ENCODE data around the gene TMEM253.

GRCh38 chr14:21105095-21105494 lies 4.2 kb downstream of the TMEM253 start:
- TF ChIP-seq ZNF16 (tag by site-specific recombination; IDR thresholded peaks at IDR 0.05; ENCODE audit: low read depth) (no peak), CTCF (tag by site-specific recombination; IDR thresholded peaks at IDR 0.05) (no peak), ZNF354C (tag by site-specific recombination; IDR thresholded peaks at IDR 0.05; ENCODE audit: borderline replicate concordance, low read depth) (no peak), ZBTB21 (tag by site-specific recombination; IDR thresholded peaks at IDR 0.05) (no peak), PBX3 (CRISPR knock-in tag; IDR thresholded peaks at IDR 0.05) (no peak), ZBTB20 (tag by site-specific recombination; IDR thresholded peaks at IDR 0.05) (no peak), ZBTB48 (tag by site-specific recombination; IDR thresholded peaks at IDR 0.05) (no peak), ZNF610 (tag by site-specific recombination; IDR thresholded peaks at IDR 0.05; ENCODE audit: borderline replicate concordance) (no peak)

Measured in HEK293 (cell line).